ENCODE measurements around the gene AREL1.
A peak's percentile ranks its signal among the peaks of the same experiment; 100 is the strongest.
"Not testable (repeated sequence)": the region's sequence is repeated elsewhere in the genome, so short reads cannot be mapped to it uniquely, and the experiment has no call there.

Gene AREL1

GRCh38 chr14:74712499-74713394 is at the start of gene AREL1, which contains the start of gene FCF1:
Gene AREL1, minus strand, starts transcription at chr14:74713080. Its CDS starts 27,465 bp downstream, at chr14:74685615.
Gene FCF1, plus strand, starts transcription at chr14:74713144. Its CDS starts 54 bp downstream, at chr14:74713198.
- peak; percentile 81 for DNase-seq

- not testable (repeated sequence) for DNase-seq
Measured at GRCh38 chr14:74758505-74758904, 45.6 kb upstream of the AREL1 start.

GRCh38 chr14:74756326-74756725 is 43.4 kb upstream of the AREL1 start:
- no peak for DNase-seq

- DNase-seq, result no peak
Measured at GRCh38 chr14:74754899-74755298, 42.0 kb upstream of the AREL1 start.

- DNase-seq, result no peak
Measured at GRCh38 chr14:74754157-74754556, 41.3 kb upstream of the AREL1 start.

GRCh38 chr14:74747237-74747636 is 34.4 kb upstream of the AREL1 start:
- DNase-seq, result no peak

GRCh38 chr14:74739293-74740030 is 26.6 kb upstream of the AREL1 start:
- DNase-seq, result no peak

- DNase-seq, result no peak
Measured at GRCh38 chr14:74737753-74738325, 25.0 kb upstream of the AREL1 start.

GRCh38 chr14:74735125-74735524 is 22.2 kb upstream of the AREL1 start:
- no peak for DNase-seq

- no peak for DNase-seq
Measured at GRCh38 chr14:74733221-74733620, 20.3 kb upstream of the AREL1 start.

GRCh38 chr14:74732387-74732786 is 19.5 kb upstream of the AREL1 start:
- no peak for DNase-seq

GRCh38 chr14:74723134-74723533 is 10.3 kb upstream of the AREL1 start:
- no peak for DNase-seq

GRCh38 chr14:74720526-74720925 is 7.6 kb upstream of the AREL1 start:
- no peak for DNase-seq

GRCh38 chr14:74713395-74713735 is 485 bp upstream of the AREL1 start:
- no peak for DNase-seq

GRCh38 chr14:74711651-74712050 is 1.2 kb downstream of the AREL1 start:
- no peak for DNase-seq

- DNase-seq, result no peak
Measured at GRCh38 chr14:74710480-74710879, 2.4 kb downstream of the AREL1 start.

GRCh38 chr14:74705613-74706500 is 7.0 kb downstream of the AREL1 start:
- DNase-seq, result no peak

GRCh38 chr14:74704656-74705055 is 8.2 kb downstream of the AREL1 start:
- no peak for DNase-seq

GRCh38 chr14:74703043-74703442 is 9.8 kb downstream of the AREL1 start:
- no peak for DNase-seq

GRCh38 chr14:74702293-74702692 is 10.6 kb downstream of the AREL1 start:
- no peak for DNase-seq

- no peak for DNase-seq
Measured at GRCh38 chr14:74698465-74698864, 14.4 kb downstream of the AREL1 start.

GRCh38 chr14:74697976-74698375 is 14.9 kb downstream of the AREL1 start:
- DNase-seq, result no peak

GRCh38 chr14:74697543-74697942 is 15.3 kb downstream of the AREL1 start:
- no peak for DNase-seq

All from activated naive CD4-positive, alpha-beta T cell treated with Interleukin-2 at 50 U/mL for 16 hours (primary cell).